Liver (tissue), 2 donors: ENCODE data around the gene ERC2.

Experiments used
- EGR1 ChIP-seq, 2 donors: IDR thresholded peaks; 2 replicates each; pipeline ENCODE4 v1.6.1; 2016 to 2018; ENCODE audit warnings: antibody characterized with exemption in 2 of 2, low read depth in 2 of 2
- JUND ChIP-seq, 2 donors: IDR thresholded peaks; 2 replicates each; pipeline ENCODE4 v1.6.1; 2016; ENCODE audit warnings: antibody characterized with exemption in 2 of 2
- donor health status: healthy.

GRCh38 chr3:55526332-55527030 lies 941.8 kb downstream of the ERC2 start:
- TF ChIP-seq JUND (IDR thresholded peaks at IDR 0.05): peak; percentile 41 to 85
- TF ChIP-seq EGR1 (IDR thresholded peaks at IDR 0.05; ENCODE audit: low read depth in 2 of 2): no peak
